K562 (cell line): Measurements from ENCODE around the gene LRP6. TPM values are rescaled to one million over a fixed set of nuclear protein-coding genes. Genes with fewer than 3 reads are reported as not detected.

ENCODE experiments used
- ATAC-seq: fragments of 200-7000 bp; cut with Tn5 transposase; 3 replicates; pipeline ENCODE4 v1.9.1; 2020; ENCODE audit warnings: moderate library complexity
- Bru-seq: library from RNA; stranded (reverse); fragments of 400-500 nt; gene quantifications from one replicate; lab custom pipeline; 2021; lab: Mats Ljungman, UMichigan
- BruChase-seq, 2 experiments: library from RNA; stranded (reverse); fragments of 400-500 nt; gene quantifications; one replicate each; lab custom pipeline; 2021; lab: Mats Ljungman, UMichigan
- BruUV-seq: library from RNA; stranded (reverse); fragments of 400-500 nt; replicated peaks from 2 replicates; lab custom pipeline; 2021; lab: Mats Ljungman, UMichigan
- CTCF ChIA-PET: fragments of 300-600 bp; formaldehyde crosslinking; extraction: SDS; loops from one replicate; lab custom pipeline; 2021; ENCODE audit warnings: low intra/inter-chr PET ratio; lab: Yijun Ruan, JAX
- POLR2A ChIA-PET: fragments of 300-600, 350-650 bp; sonication (Branson Sonifier 250); formaldehyde crosslinking; extraction: SDS; loops from one replicate; lab custom pipeline; 2021; ENCODE audit warnings: antibody characterized with exemption, inconsistent platforms; lab: Yijun Ruan, JAX
- DNase-seq, 4 experiments: peaks; one replicate each; pipeline versions ENCODE4 v3.0.0 to v3.0.0-alpha.2; 2011 to 2018; ENCODE audit warnings: low spot score in 3 of 4, mixed read lengths in 3 of 4; ENCODE audit errors: extremely low read depth in 1 of 4
- FAIRE-seq: peaks from 2 replicates; lab custom pipeline; 2011; peaks lifted over from hg19 to GRCh38; lab: Jason Lieb, UNC
- H2AFZ ChIP-seq: 2 replicates; pipeline ENCODE4 v1.6.0; 2011; ENCODE audit warnings: low read depth, low read length, control low read depth, inconsistent platforms
- H3K27ac ChIP-seq: fragments of 200-600 bp; 3 replicates; pipeline ENCODE4 v1.8.0; 2011; ENCODE audit warnings: low read depth, mild to moderate bottlenecking, control low read depth, inconsistent platforms, low read length, moderate library complexity, mixed read lengths; ENCODE audit errors: extremely low read depth
- H3K27me3 ChIP-seq, 2 experiments: fragments of 300-600 bp in 1 of 2; 2 replicates in 1 of 2; 3 replicates in 1 of 2; pipeline versions ENCODE4 v1.6.0 to v1.8.0; 2011; ENCODE audit warnings: inconsistent platforms in 2 of 2, low read length in 2 of 2, mild to moderate bottlenecking in 1 of 2, mixed read lengths in 1 of 2, moderate library complexity in 1 of 2; ENCODE audit not compliant: control insufficient read depth in 2 of 2, insufficient read depth in 2 of 2
- H3K36me3 ChIP-seq: fragments of 300-600 bp; 3 replicates; pipeline ENCODE4 v1.8.0; 2011; ENCODE audit warnings: mild to moderate bottlenecking, low read length, inconsistent platforms; ENCODE audit not compliant: control insufficient read depth, insufficient read depth
- H3K4me1 ChIP-seq, 2 experiments: fragments of 200-600 bp in 1 of 2; replicated peaks in 1 of 2; 2 replicates in 1 of 2; 3 replicates in 1 of 2; pipeline versions ENCODE4 v1.5.1 to v1.8.0; 2011; ENCODE audit warnings: inconsistent platforms in 2 of 2, low read length in 2 of 2, mild to moderate bottlenecking in 1 of 2, mixed read lengths in 1 of 2, moderate library complexity in 1 of 2; ENCODE audit not compliant: control insufficient read depth in 2 of 2, insufficient read depth in 2 of 2
- H3K4me2 ChIP-seq: 2 replicates; pipeline ENCODE4 v1.6.1; 2011; ENCODE audit warnings: low read length, control low read depth, inconsistent platforms, mixed read lengths; ENCODE audit not compliant: insufficient read depth
- H3K4me3 ChIP-seq: fragments of 200-600 bp; sonication (generic), shearing (Covaris generic); 2 replicates; pipeline ENCODE4 v1.5.1; 2016; ENCODE audit warnings: control low read depth, inconsistent platforms
- H3K79me2 ChIP-seq: fragments of 200-600 bp; 3 replicates; pipeline ENCODE4 v1.8.0; 2011; ENCODE audit warnings: low read length, inconsistent platforms; ENCODE audit not compliant: control insufficient read depth, insufficient read depth
- H3K9ac ChIP-seq, 2 experiments: 2 replicates each; pipeline versions ENCODE4 v1.6.0 to v1.6.1; 2011; ENCODE audit warnings: low read depth in 2 of 2, low read length in 2 of 2, control low read depth in 1 of 2, inconsistent platforms in 1 of 2, mild to moderate bottlenecking in 1 of 2, mixed read lengths in 1 of 2; ENCODE audit not compliant: insufficient read depth in 1 of 2
- H3K9me1 ChIP-seq: one replicate; pipeline ENCODE4 v1.6.0; 2011; ENCODE audit warnings: inconsistent platforms, mild to moderate bottlenecking, low read length, moderate library complexity; ENCODE audit not compliant: control insufficient read depth, insufficient read depth
- H3K9me3 ChIP-seq: replicated peaks from 2 replicates; pipeline ENCODE4 v1.5.1; 2011; ENCODE audit warnings: low read depth, low read length, inconsistent platforms; ENCODE audit not compliant: control insufficient read depth, insufficient read depth
- H4K20me1 ChIP-seq: replicated peaks from 2 replicates; pipeline ENCODE4 v1.6.1; 2011; ENCODE audit warnings: low read length, inconsistent platforms, mixed read lengths; ENCODE audit not compliant: control insufficient read depth, insufficient read depth
- CBFA2T2 ChIP-seq: fragments of 450-650 bp; conservative IDR thresholded peaks from 2 replicates; pipeline ENCODE4 v1.6.1; 2017; ENCODE audit warnings: mild to moderate bottlenecking
- CCNT2 ChIP-seq: IDR thresholded peaks from 2 replicates; pipeline ENCODE4 v1.6.1; 2011; ENCODE audit warnings: borderline replicate concordance, low read depth, mild to moderate bottlenecking, moderate library complexity, mixed read lengths, low read length; ENCODE audit not compliant: insufficient read length; ENCODE audit errors: extremely low read depth
- CHD4 ChIP-seq: fragments of 200-600 bp; sonication (generic); IDR thresholded peaks from 3 replicates; pipeline ENCODE4 v1.6.1; 2012; ENCODE audit warnings: low read depth, mild to moderate bottlenecking, mixed read lengths, low read length, inconsistent platforms; ENCODE audit not compliant: insufficient read depth, insufficient replicate concordance, poor library complexity, severe bottlenecking
- EGR1 ChIP-seq: fragments of 450-650 bp; conservative IDR thresholded peaks from 2 replicates; pipeline ENCODE4 v1.6.1; 2017; ENCODE audit warnings: mild to moderate bottlenecking
- FOXA1 ChIP-seq: fragments of 450-650 bp; IDR thresholded peaks from 2 replicates; pipeline ENCODE4 v1.6.1; 2016; ENCODE audit warnings: mild to moderate bottlenecking, borderline replicate concordance
- GATAD2B ChIP-seq: fragments of 450-650 bp; IDR thresholded peaks from 2 replicates; pipeline ENCODE4 v1.6.1; 2017; ENCODE audit warnings: mild to moderate bottlenecking, borderline replicate concordance
- HNRNPLL ChIP-seq: fragments of 200-400 bp; formaldehyde crosslinking; IDR thresholded peaks from 2 replicates; pipeline ENCODE4 v1.6.1; 2017; ENCODE audit warnings: low read length, low read depth, mild to moderate bottlenecking; ENCODE audit not compliant: poor library complexity, severe bottlenecking
- RB1 ChIP-seq: fragments of 450-650 bp; IDR thresholded peaks from 2 replicates; pipeline ENCODE4 v1.6.1; 2017; ENCODE audit warnings: low read depth, mild to moderate bottlenecking
- RBM34 ChIP-seq: fragments of 200-400 bp; formaldehyde crosslinking; IDR thresholded peaks from 2 replicates; pipeline ENCODE4 v1.6.1; 2018; ENCODE audit warnings: low read length, borderline replicate concordance; ENCODE audit not compliant: insufficient read depth
- XRCC4 ChIP-seq: IDR thresholded peaks from one replicate; pipeline ENCODE4 v1.6.1; 2011; ENCODE audit not compliant: insufficient read depth, insufficient read length; ENCODE audit errors: extremely low read depth
- ZBTB9 ChIP-seq: fragments of 450-650 bp; formaldehyde crosslinking; IDR thresholded peaks from 2 replicates; pipeline ENCODE4 v1.4.0; 2020; ENCODE audit warnings: mild to moderate bottlenecking, moderate library complexity
- ZNF445 ChIP-seq: fragments of 250-450 bp; sonication (Bioruptor Pico); IDR thresholded peaks from 2 replicates; pipeline ENCODE4 v1.4.0; 2020; ENCODE audit warnings: low read depth, mild to moderate bottlenecking, moderate library complexity
- WGBS: fragments of 100-300 bp; shearing (Covaris generic); methylation state at CpG from one replicate; pipeline ENCODE4 v1.1.6; 2016; ENCODE audit warnings: low coverage, mixed read lengths; ENCODE audit not compliant: insufficient coverage; ENCODE audit errors: missing lambda C conversion rate; 5-methylcytosine and 5-hydroxymethylcytosine counted together
- in situ Hi-C: fragments of 300-500 bp; cut with MboI; formaldehyde crosslinking; loops from 4 replicates; pipeline ENCODE4 v1.15.0; 2018; ENCODE audit warnings: inconsistent platforms, mixed read lengths
- intact Hi-C: fragments of 100-400 bp; cut with micrococcal nuclease; formaldehyde crosslinking; loops from 2 replicates; pipeline ENCODE4 v1.14.2; 2022
- long read RNA-seq, 3 experiments: library from polyadenylated mRNA in 2 of 3; library from RNA in 1 of 3; unstranded in 2 of 3; stranded (forward) in 1 of 3; transcript quantifications; one replicate each; pipeline ENCODE4 v2.0.0, GENCODE V29; 2019 to 2022
- polyA minus RNA-seq, 3 experiments: library from RNA; depleted of rRNA, polyadenylated mRNA; stranded (reverse); fragments of >200 nt; gene quantifications; 2 replicates each; pipeline ENCODE4 v1.2.3, GENCODE V29; 2011
- polyA plus RNA-seq, 8 experiments: library from polyadenylated mRNA; depleted of rRNA in 4 of 8; stranded (reverse) in 5 of 8; unstranded in 3 of 8; fragments of >200 nt; fragmentation: Nextera tagmentation in 2 of 8; fragmentation: Illumina TruSeq in 1 of 8; extraction: Ambion mirVana in 2 of 8; extraction: Trizol in 1 of 8; gene quantifications; 2 replicates each; pipeline versions ENCODE4 v1.2.1 to v1.2.3, GENCODE V29; 2011 to 2014; ENCODE audit warnings: inconsistent platforms in 1 of 8, missing spikeins in 1 of 8
- total RNA-seq, 7 experiments: library from RNA; depleted of rRNA in 6 of 7; stranded (reverse); fragments of >200 nt in 6 of 7; fragmentation: Illumina TruSeq in 2 of 7; extraction: Trizol in 2 of 7; gene quantifications; 2 replicates each; pipeline versions ENCODE4 v1.2.1 to v1.2.3, GENCODE V29; 2011 to 2021; ENCODE audit warnings: low replicate concordance in 1 of 7
- TF ChIP-seq, protein P1 (sequence below): sonication (generic); formaldehyde crosslinking; IDR thresholded peaks from 2 replicates; pipeline ENCODE4 v1.8.0; 2023; ENCODE audit warnings: mild to moderate bottlenecking, missing genetic modification reagents

The LRP6 gene
- total RNA-seq (2011; cell fraction: chromatin; rRNA removed; ENCODE audit: low replicate concordance) = 38.8 and 60.4 TPM in 2 replicates
- 28.2 and 38.7 TPM in 2 replicates for total RNA-seq (2011; cell fraction: nucleolus; rRNA removed)
- total RNA-seq (2011; cell fraction: nucleoplasm; rRNA removed) = 30.5 and 33.0 TPM in 2 replicates
- 17.0 and 18.9 TPM in 2 replicates for total RNA-seq (2014; rRNA removed)
- total RNA-seq (2014; rRNA removed; fragmentation: Illumina TruSeq; extraction: Trizol) = 10.8 and 13.4 TPM in 2 replicates
- 11.5 and 12.3 TPM in 2 replicates for total RNA-seq (2015; rRNA removed; fragmentation: Illumina TruSeq; extraction: Trizol)
- total RNA-seq (2021) = 13.2 and 15.5 TPM in 2 replicates
- 10.2 and 11.3 TPM in 2 replicates for polyA plus RNA-seq (2011; rRNA removed)
- 19.2 and 20.8 TPM in 2 replicates for polyA plus RNA-seq (2011; cell fraction: cytosol; rRNA removed)
- 29.8 and 46.7 TPM in 2 replicates for polyA plus RNA-seq (2011; cell fraction: nucleus; rRNA removed)
- polyA plus RNA-seq (2012) = 7.7 and 9.4 TPM in 2 replicates
- 7.8 and 10.5 TPM in 2 replicates for polyA plus RNA-seq (2014; fragmentation: Illumina TruSeq; extraction: Trizol)
- 10 to 100 TPM in 1 of 2 experiments, 1 to 10 TPM in 1; 3.0 to 10.3 TPM for polyA plus RNA-seq (2014; fragmentation: Nextera tagmentation; extraction: Ambion mirVana)
- polyA plus RNA-seq (2014; rRNA removed) = 8.1 and 9.9 TPM in 2 replicates
- 68.0 and 70.2 TPM in 2 replicates for polyA minus RNA-seq (2011; rRNA and poly(A)+ RNA removed)
- 16.3 and 20.8 TPM in 2 replicates for polyA minus RNA-seq (2011; cell fraction: cytosol; rRNA and poly(A)+ RNA removed)
- 21.0 and 26.5 TPM in 2 replicates for polyA minus RNA-seq (2011; cell fraction: nucleus; rRNA and poly(A)+ RNA removed)
- Bru-seq, nascent RNA = percentile 69 among the genes with signal in this experiment
- percentile 70 among the genes with signal in this experiment for BruChase-seq, experiment 1, labeled RNA remaining after a 2-hour chase
- percentile 73 among the genes with signal in this experiment for BruChase-seq, experiment 2, labeled RNA remaining after a 6-hour chase
- long read RNA-seq, experiment 1, partial matches to known transcripts = 9 of 27 reads
- long read RNA-seq, experiment 1, other reads (novel, unspliced or antisense) = 18 of 27 reads
- long read RNA-seq, experiment 2, partial matches to known transcripts = 1 of 6 reads
- long read RNA-seq, experiment 2, other reads (novel, unspliced or antisense) = 5 of 6 reads
- long read RNA-seq, experiment 3, partial matches to known transcripts = 1 of 2 reads
- long read RNA-seq, experiment 3, other reads (novel, unspliced or antisense) = 1 of 2 reads

GRCh38 chr12:12266873-12267741 lies at the start of gene LRP6:
LRP6 (minus strand) TSS chr12:12267044; CDS start chr12:12266735, 309 bp downstream.
- BruUV-seq = no TSS peak
- Histone ChIP-seq H3K4me3 (peak within 1 kb of the TSS; percentile 81), H2AFZ (peak within 1 kb of the TSS; percentile 99), H3K9me1 (no peaks in the 10 kb centered on the region), H3K79me2 (peaks cover 43% of the 10 kb centered on the region), H3K4me2 (peak within 1 kb of the TSS; percentile 90), H4K20me1 (no peaks in the 10 kb centered on the region; the same call in 1 of the 2 replicates), H3K27me3 (no peaks in the 10 kb centered on the region), H3K4me1 (peaks cover 0 to 5% of the 10 kb centered on the region in 2 experiments; a peak in 3 of 5 replicates), H3K36me3 (no peaks in the 10 kb centered on the region), H3K27ac (peak within 1 kb of the TSS; percentile 97), H3K9ac (peak within 1 kb of the TSS; percentile 91 to 100), H3K9me3 (no peaks in the 10 kb centered on the region)
- in situ Hi-C loops = no loop called here
- CTCF ChIA-PET = no interaction called here
- intact Hi-C loops = loop anchor here (10.0 kb wide), 1 partner anchor 72 kb away; no protein-coding TSS in a partner anchor
- ATAC-seq = peak; percentile 93
- 0% methylated on average over 19 of the region's 92 CpGs for WGBS
- peak; percentile 55 for FAIRE-seq
- peak; percentile 83 to 91 (median 86) for DNase-seq
- POLR2A ChIA-PET = interaction anchor here (0.5 to 1.1 kb wide), 8 partner anchors 16 to 207 kb away, joined by 3 to 4 read pairs (median 3); no protein-coding TSS in a partner anchor
- TF ChIP-seq EGR1 = peak; percentile 63
- no peak for TF ChIP-seq ZBTB9 (CRISPR knock-in tag)
- TF ChIP-seq RBM34 = no peak
- no peak for TF ChIP-seq FOXA1
- TF ChIP-seq ZNF445 = no peak
- TF ChIP-seq GATAD2B = no peak
- no peak for TF ChIP-seq HNRNPLL
- TF ChIP-seq, protein P1, sequence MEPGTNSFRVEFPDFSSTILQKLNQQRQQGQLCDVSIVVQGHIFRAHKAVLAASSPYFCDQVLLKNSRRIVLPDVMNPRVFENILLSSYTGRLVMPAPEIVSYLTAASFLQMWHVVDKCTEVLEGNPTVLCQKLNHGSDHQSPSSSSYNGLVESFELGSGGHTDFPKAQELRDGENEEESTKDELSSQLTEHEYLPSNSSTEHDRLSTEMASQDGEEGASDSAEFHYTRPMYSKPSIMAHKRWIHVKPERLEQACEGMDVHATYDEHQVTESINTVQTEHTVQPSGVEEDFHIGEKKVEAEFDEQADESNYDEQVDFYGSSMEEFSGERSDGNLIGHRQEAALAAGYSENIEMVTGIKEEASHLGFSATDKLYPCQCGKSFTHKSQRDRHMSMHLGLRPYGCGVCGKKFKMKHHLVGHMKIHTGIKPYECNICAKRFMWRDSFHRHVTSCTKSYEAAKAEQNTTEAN (CRISPR knock-in tag) = peak; percentile 87
- TF ChIP-seq CCNT2 = peak; percentile 57
- no peak for TF ChIP-seq CBFA2T2
- no peak for TF ChIP-seq CHD4
- TF ChIP-seq XRCC4 = no peak
- peak; percentile 37; the same call in 1 of the 2 replicates for TF ChIP-seq RB1
